NCI-H2196 treated with DMSO at 0.1 percent for 48 hours (cell line): ENCODE data around the gene GFAP.

ENCODE experiments used
- DNase-seq: peaks from one replicate; lab custom pipeline; 2025; ENCODE audit not compliant: unreplicated experiment; lab: John Stamatoyannopoulos, UW

GFAP gene

GRCh38 chr17:44903012-44903685, 12.2 kb downstream of the GFAP start:
- no peak for DNase-seq

GRCh38 chr17:44902135-44902760, 13.1 kb downstream of the GFAP start:
- DNase-seq = no peak

- peak; percentile 48 for DNase-seq
Measured at GRCh38 chr17:44901411-44901921, 13.8 kb downstream of the GFAP start.

- DNase-seq = peak; percentile 79
Measured at GRCh38 chr17:44900894-44901293, 14.4 kb downstream of the GFAP start.

GRCh38 chr17:44899074-44899782, 16.1 kb downstream of the GFAP start, which contains the start of gene EFTUD2:
EFTUD2 (minus strand) TSS chr17:44899445; CDS start chr17:44894521, 4,924 bp downstream.
- DNase-seq = peak; percentile 94

- no peak for DNase-seq
Measured at GRCh38 chr17:44898768-44899073, 16.6 kb downstream of the GFAP start.

GRCh38 chr17:44894642-44895041, 20.7 kb downstream of the GFAP start:
- no peak for DNase-seq

- DNase-seq = no peak
Measured at GRCh38 chr17:44892250-44892649, 23.1 kb downstream of the GFAP start.

GRCh38 chr17:44889003-44889402, 26.3 kb downstream of the GFAP start:
- DNase-seq = no peak

GRCh38 chr17:44887971-44888954, 27.0 kb downstream of the GFAP start:
- DNase-seq = no peak

GRCh38 chr17:44887016-44887415, 28.3 kb downstream of the GFAP start:
- no peak for DNase-seq

GRCh38 chr17:44884941-44885340, 30.4 kb downstream of the GFAP start:
- DNase-seq = no peak

GRCh38 chr17:44881145-44881544, 34.2 kb downstream of the GFAP start:
- DNase-seq = no peak

- DNase-seq = no peak
Measured at GRCh38 chr17:44880062-44880461, 35.2 kb downstream of the GFAP start.

GRCh38 chr17:44879376-44879775, 35.9 kb downstream of the GFAP start:
- no peak for DNase-seq

- DNase-seq = peak; percentile 26
Measured at GRCh38 chr17:44878627-44879221, 36.6 kb downstream of the GFAP start.

GRCh38 chr17:44877121-44877520, 38.2 kb downstream of the GFAP start:
- DNase-seq = no peak

- no peak for DNase-seq
Measured at GRCh38 chr17:44875761-44876160, 39.5 kb downstream of the GFAP start.

- peak; percentile 90 for DNase-seq
Measured at GRCh38 chr17:44872131-44872768, 43.0 kb downstream of the GFAP start.

- no peak for DNase-seq
Measured at GRCh38 chr17:44871556-44871955, 43.7 kb downstream of the GFAP start.
